Psoas muscle (tissue), 8 donors: ENCODE measurements around the gene TAOK3. TPM values are rescaled to one million over a fixed set of nuclear protein-coding genes. Genes with fewer than 3 reads are reported as not detected.
A peak's percentile ranks its signal among the peaks of the same experiment; 100 is the strongest.

Experiments used
- ATAC-seq, 4 donors: fragments of 200-7000 bp; cut with Tn5 transposase; one replicate each; pipeline ENCODE4 v1.9.1; 2020; ENCODE audit warnings: moderate library complexity in 3 of 4, mild to moderate bottlenecking in 2 of 4
- DNase-seq, 2 donors: peaks; one replicate each; pipeline ENCODE4 v3.0.0-alpha.2; 2020
- H3K27ac ChIP-seq: fragments of 200-600 bp; one replicate; pipeline ENCODE4 v1.8.0; 2022
- H3K27me3 ChIP-seq, 3 donors: fragments of 200-600 bp in 1 of 3; one replicate each; pipeline versions ENCODE4 v1.6.1 to v1.8.0; 2013 to 2022; ENCODE audit warnings: low read length in 2 of 3, mild to moderate bottlenecking in 2 of 3, moderate library complexity in 1 of 3; ENCODE audit not compliant: insufficient read depth in 3 of 3
- H3K36me3 ChIP-seq, 2 donors: fragments of 200-600 bp in 1 of 2; one replicate each; pipeline versions ENCODE4 v1.6.1 to v1.8.0; 2013 to 2022; ENCODE audit warnings: low read depth in 1 of 2, mild to moderate bottlenecking in 1 of 2, moderate library complexity in 1 of 2; ENCODE audit not compliant: insufficient read depth in 1 of 2
- H3K4me1 ChIP-seq: fragments of 200-600 bp; one replicate; pipeline ENCODE4 v1.8.0; 2022
- H3K4me3 ChIP-seq: fragments of 200-600 bp; one replicate; pipeline ENCODE4 v1.8.0; 2022; ENCODE audit warnings: mild to moderate bottlenecking
- H3K9me3 ChIP-seq: fragments of 200-600 bp; one replicate; pipeline ENCODE4 v1.8.0; 2022
- WGBS, 3 donors: extraction: QIAGEN DNeasy Blood & Tissue Kit; methylation state at CpG; one replicate each; pipeline versions ENCODE4 v1.1.6 to v1.1.7; 2013; 5-methylcytosine and 5-hydroxymethylcytosine counted together
- intact Hi-C, 2 donors: fragments of 100-400 bp; cut with DNase I; formaldehyde crosslinking; loops; one replicate each; pipeline versions ENCODE4 v1.11.0 to v1.14.2; 2022
- polyA plus RNA-seq, 3 donors: library from polyadenylated mRNA; stranded (reverse); fragments of 200-250 nt; gene quantifications; one replicate each; pipeline ENCODE4 v1.2.3, GENCODE V29; 2013
- total RNA-seq, 4 donors: library from RNA; stranded (reverse); fragmentation: NEBNext Ultra II Directional in 2 of 4; extraction: Animal tissue kit (Norgen Biotek cat#: 25700) in 2 of 4; gene quantifications; one replicate each; pipeline versions ENCODE4 v1.2.1 to v1.2.4, GENCODE V29; 2021 to 2023
- TF ChIP-seq, protein P1 (sequence below): fragments of 200-600 bp; IDR thresholded peaks from one replicate; pipeline ENCODE4 v1.8.0; 2022; ENCODE audit warnings: antibody characterized with exemption
- donor health status: healthy with polysubstance abuse.
- donor health status: DM: no; HTN: no; CAD: no; lungs with moderate emphysema.
- donor health status: Bipolar disorder and iron deficiency.
- donor health status: healthy.
- donor health status: DM: yes; HTN: yes; CAD: no.
- donor health status: DM: no; HTN: no; CAD: no.
- donor health status: DM: no; HTN: no; CAD: no.
- donor health status: DM: yes; HTN: yes; CAD: no.

TAOK3 gene
- total and polyA plus RNA-seq, 7 donors = 6.5 to 22.2 (median 18.2) TPM

DNA sequence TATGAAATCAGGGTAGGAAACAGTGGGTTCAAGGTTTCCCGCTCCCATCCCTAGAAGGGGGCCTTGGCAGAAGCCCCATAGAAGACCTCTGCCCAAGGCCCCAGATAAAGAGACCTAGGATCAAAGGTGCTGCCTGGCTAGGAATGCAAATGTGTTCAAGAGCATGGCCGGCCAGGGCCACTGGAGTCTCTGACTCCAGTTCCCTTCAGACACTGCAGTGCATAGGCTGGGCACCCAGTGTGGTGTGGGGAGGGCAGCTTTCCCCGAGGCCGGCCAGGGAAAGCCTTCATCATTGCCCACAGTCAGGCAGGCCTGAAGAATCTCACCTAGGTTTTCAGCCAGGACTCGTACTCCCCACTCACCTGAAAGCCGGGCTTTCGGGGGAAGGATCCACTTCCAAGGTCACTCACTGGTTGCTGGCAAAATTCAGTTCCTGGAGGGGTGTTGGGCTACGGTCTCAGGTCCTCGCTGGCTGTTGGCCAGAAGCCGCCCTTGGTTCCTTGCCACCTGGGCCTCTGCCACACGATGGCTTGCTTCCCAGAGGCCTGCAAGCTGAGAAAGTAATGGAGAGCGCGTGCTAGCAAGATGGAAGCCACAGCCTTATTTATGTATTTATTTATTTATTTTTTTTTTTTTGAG is 246.5 kb downstream of the TAOK3 start:
- Histone ChIP-seq H3K27ac (no peak overlapping the region), H3K4me3 (no peak overlapping the region), H3K36me3 (no peaks in the 10 kb centered on the region), H3K9me3 (no peaks in the 10 kb centered on the region), H3K27me3 (no peaks in the 10 kb centered on the region), H3K4me1 (peaks cover 2% of the 10 kb centered on the region)
- peak in 1 of 2 donors; percentile 27 for DNase-seq
- WGBS, 3 donors = 47 to 70% (median 58%) methylated on average over 13 of the region's 13 CpGs
- intact Hi-C loops = loop anchor here in 1 of 2 donors (10.0 kb wide), 1 partner anchor 249 kb away; the partner anchor contains the start of genes SUDS3 and TAOK3
- TF ChIP-seq, protein P1, sequence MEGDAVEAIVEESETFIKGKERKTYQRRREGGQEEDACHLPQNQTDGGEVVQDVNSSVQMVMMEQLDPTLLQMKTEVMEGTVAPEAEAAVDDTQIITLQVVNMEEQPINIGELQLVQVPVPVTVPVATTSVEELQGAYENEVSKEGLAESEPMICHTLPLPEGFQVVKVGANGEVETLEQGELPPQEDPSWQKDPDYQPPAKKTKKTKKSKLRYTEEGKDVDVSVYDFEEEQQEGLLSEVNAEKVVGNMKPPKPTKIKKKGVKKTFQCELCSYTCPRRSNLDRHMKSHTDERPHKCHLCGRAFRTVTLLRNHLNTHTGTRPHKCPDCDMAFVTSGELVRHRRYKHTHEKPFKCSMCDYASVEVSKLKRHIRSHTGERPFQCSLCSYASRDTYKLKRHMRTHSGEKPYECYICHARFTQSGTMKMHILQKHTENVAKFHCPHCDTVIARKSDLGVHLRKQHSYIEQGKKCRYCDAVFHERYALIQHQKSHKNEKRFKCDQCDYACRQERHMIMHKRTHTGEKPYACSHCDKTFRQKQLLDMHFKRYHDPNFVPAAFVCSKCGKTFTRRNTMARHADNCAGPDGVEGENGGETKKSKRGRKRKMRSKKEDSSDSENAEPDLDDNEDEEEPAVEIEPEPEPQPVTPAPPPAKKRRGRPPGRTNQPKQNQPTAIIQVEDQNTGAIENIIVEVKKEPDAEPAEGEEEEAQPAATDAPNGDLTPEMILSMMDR = no peak
- peak; percentile 17 to 75 (median 48) for ATAC-seq

GRCh38 chr12:118125743-118126118 is 247.0 kb downstream of the TAOK3 start:
- H3K36me3 ChIP-seq = no peaks in the 10 kb centered on the region
- 93 to 98% (median 94%) methylated on average over 4 of the region's 4 CpGs for WGBS, 3 donors
- intact Hi-C loops = loop anchor here in 1 of 2 donors (10.0 kb wide), 1 partner anchor 249 kb away; the partner anchor contains the start of genes SUDS3 and TAOK3
- H3K27ac ChIP-seq = no peak overlapping the region
- ATAC-seq = no peak
- H3K4me3 ChIP-seq = no peak overlapping the region
- TF ChIP-seq, protein P1 = no peak
- no peak for DNase-seq
- peaks cover 7% of the 10 kb centered on the region for H3K4me1 ChIP-seq
- no peaks in the 10 kb centered on the region for H3K27me3 ChIP-seq
- H3K9me3 ChIP-seq = no peaks in the 10 kb centered on the region

- 87 to 95% (median 91%) methylated on average over 5 of the region's 5 CpGs for WGBS, 3 donors
- Histone ChIP-seq H3K9me3 (no peaks in the 10 kb centered on the region), H3K4me1 (peaks cover 10% of the 10 kb centered on the region), H3K27me3 (no peaks in the 10 kb centered on the region), H3K27ac (no peak overlapping the region), H3K4me3 (no peak overlapping the region), H3K36me3 (no peaks in the 10 kb centered on the region)
- no peak for ATAC-seq
- no peak for DNase-seq
- intact Hi-C loops = loop anchor here in 1 of 2 donors (10.0 kb wide), 1 partner anchor 250 kb away; the partner anchor contains the start of genes SUDS3 and TAOK3
- TF ChIP-seq, protein P1 = no peak
These were observed 248.3 kb downstream of the TAOK3 start for GRCh38 chr12:118124333-118124874.

DNA sequence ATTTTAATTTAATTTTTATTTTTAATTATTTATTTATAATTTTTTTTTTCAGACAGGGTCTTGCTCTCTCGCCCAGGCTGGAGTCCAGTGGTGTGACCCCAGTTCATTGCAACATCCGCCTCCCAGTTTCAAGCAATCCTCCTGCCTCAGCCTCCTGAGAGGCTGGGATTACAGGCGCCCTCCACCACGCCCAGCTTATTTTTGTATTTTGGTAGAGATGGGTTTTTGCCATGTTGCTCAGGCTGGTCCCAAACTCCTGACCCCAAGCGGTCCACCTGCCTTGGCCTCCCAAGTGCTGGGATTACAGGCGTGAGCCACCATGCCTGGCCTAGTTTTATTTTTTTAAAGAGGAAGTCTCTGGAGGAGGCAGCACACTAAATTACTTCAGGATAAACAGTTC is 250.4 kb downstream of the TAOK3 start:
- ATAC-seq (no peak), DNase-seq (no peak)
- H3K9me3 ChIP-seq = no peaks in the 10 kb centered on the region
- TF ChIP-seq, protein P1 = no peak
- intact Hi-C loops = loop anchor here in 1 of 2 donors (10.0 kb wide), 1 partner anchor 253 kb away; the partner anchor contains the start of genes SUDS3 and TAOK3
- WGBS, 3 donors = 96 to 99% (median 98%) methylated on average over 6 of the region's 6 CpGs
- no peaks in the 10 kb centered on the region for H3K36me3 ChIP-seq
- H3K4me3 ChIP-seq = no peak overlapping the region
- no peak overlapping the region for H3K27ac ChIP-seq
- no peaks in the 10 kb centered on the region for H3K27me3 ChIP-seq
- peaks cover 10% of the 10 kb centered on the region for H3K4me1 ChIP-seq
